Ureter (tissue), 1 donor: ENCODE results near the gene C5orf34. TPM values are rescaled to one million over a fixed set of nuclear protein-coding genes. Genes with fewer than 3 reads are reported as not detected.
A peak's percentile ranks its signal among the peaks of the same experiment; 100 is the strongest.
"Not testable (repeated sequence)": the region's sequence is repeated elsewhere in the genome, so short reads cannot be mapped to it uniquely, and the experiment has no call there.

ENCODE experiments used
- DNase-seq: peaks from one replicate; pipeline ENCODE4 v3.0.0-alpha.2; 2020; ENCODE audit warnings: low spot score
- total RNA-seq: library from RNA; stranded (reverse); gene quantifications from one replicate; pipeline ENCODE4 v1.2.4, GENCODE V29; 2023
- donor health status: DM: yes; HTN: yes; CAD: no.

C5orf34 gene, protein sequence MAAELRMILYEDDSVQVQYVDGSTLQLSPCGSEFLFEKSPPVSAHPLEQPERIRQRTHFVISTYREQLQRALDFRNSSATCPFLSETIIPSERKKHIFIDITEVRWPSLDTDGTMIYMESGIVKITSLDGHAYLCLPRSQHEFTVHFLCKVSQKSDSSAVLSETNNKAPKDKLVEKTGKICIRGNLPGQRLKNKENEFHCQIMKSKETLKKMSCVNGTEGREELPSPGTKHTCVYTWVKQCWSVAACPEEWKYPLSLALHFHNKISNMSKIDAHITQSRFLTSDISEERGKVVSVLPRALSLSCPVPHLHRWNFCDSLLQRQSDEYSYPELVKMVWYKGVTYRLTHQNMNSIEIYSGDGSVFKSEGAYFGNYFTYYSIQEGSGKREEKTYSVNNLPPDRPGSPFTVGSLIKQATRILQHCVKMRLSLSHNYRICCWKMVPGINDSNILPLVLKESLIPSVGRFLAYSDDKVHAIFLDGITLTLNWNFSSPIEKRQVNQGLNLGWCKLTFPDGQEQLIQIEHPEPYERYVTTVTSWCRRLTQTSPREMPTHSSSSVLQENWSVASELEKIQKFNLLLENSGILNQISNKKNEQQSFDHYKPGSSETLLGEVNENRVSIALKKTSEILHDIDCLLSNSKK
- 3.2 TPM for total RNA-seq

DNA sequence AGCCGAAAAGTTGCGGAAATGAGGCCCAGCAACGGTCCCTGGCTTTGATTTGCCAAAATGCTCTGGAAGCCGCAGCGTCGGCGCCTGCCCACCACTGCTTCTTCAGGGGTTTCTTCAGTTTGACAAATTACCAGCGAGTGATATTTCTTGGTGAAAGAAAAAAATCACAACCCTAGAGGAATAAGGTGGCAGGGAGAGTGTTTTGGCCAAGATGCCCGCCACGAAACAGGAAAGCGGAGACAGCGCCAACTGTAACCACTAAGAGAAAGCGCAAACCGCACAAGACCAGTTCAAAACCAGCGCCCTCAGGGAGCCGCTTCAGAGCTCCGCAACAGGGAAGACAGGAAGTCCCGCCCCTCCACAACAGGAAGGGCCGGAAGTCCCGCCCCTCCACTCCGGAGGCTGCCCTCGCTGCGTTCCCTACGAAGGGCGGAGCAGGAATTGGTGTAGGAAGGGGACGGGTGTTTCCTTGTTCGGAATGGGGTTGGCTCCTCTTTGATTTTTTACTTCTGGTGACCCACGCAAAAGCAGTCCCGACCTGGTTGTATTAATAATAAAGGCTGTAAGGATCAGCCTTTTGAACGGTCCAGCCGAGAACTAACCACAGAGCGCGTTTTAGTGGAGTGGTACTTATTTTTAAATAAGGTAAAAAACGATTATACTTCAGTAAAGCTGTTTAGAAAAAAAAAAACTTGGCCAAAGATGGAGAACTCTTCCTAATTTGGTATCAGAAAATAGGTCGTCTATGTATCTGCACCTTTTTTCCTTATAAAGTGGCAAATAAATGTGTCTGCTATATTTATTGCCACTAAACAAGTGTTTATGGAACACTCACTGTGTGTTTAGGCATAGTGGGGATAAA, at the start of gene C5orf34:
Gene C5orf34 (minus strand): TSS at position 333 of the 862 bp plus-strand sequence. CDS start 5,809 bp downstream, outside the sequence.
- peak; percentile 98 for DNase-seq

DNA sequence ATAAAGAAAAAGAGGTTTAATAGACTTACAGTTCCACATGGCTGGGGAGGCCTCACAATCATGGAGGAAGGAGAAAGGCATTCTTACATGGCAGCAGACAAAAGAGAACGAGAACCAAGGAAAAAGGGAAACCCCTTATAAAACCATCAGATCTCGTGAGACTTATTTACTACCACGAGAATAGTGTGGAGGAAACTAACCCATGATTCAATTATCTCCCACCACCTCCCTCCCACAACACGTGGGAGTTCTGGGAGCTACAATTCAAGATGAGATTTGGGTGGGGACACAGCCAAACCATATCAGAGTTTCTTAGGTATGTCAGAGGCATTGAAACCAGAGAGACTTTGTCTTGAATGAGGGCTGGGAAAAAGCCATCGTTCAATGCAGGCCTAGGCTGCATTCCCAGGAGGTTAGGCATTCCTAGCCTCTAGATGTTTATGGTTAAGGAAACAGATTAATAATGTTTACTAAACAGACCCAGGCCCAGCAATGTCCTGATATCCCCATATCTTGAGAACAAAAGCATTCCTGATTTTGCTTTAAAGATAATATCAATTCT, 49.4 kb upstream of the C5orf34 start:
- DNase-seq: no peak

- no peak for DNase-seq
These were observed 48.4 kb upstream of the C5orf34 start for GRCh38 chr5:43563321-43563720.

GRCh38 chr5:43561356-43561755, 46.4 kb upstream of the C5orf34 start:
- DNase-seq: no peak

- no peak for DNase-seq
These were observed 45.2 kb upstream of the C5orf34 start for GRCh38 chr5:43560128-43560527.

DNA sequence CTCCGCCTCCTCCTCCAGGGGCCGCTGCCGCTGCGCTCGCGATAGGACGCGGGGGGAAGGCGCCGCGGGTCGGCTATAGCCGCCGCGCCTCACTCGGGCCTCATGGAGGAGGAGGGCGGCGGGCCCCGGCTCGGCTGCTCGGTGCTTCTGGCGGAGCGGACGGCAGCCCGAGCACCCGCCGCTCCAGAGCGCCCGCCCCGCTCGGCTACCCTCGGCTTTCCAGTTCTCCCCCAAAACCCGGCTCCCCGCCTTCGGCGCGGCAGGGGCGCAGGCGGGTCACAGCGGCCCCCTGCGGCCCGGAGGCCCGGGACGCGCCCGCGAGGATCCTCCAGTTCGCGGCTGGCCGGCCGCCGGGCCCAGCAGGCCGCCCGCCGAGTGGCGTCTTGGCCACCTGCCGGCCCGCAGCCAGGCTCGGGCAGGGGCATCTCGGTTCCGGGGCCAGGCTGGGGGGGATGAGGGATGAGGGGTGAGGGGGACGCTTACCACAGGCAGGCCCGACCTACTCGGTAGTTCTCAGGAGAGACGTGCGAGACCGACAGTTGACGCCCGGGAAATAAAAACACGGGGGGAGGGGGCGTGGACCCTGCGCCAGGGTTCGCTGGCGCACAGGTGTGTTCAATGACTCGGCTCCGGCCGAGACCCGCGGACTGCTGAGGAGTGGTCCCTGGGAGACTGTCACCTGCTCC, 42.1 kb upstream of the C5orf34 start, which contains the start of gene PAIP1:
Gene PAIP1 (minus strand): TSS at position 221 of the 686 bp plus-strand sequence. CDS start 231 bp downstream, outside the sequence.
- peak; percentile 87 for DNase-seq

GRCh38 chr5:43556607-43556856, 41.6 kb upstream of the C5orf34 start:
- DNase-seq: not testable (repeated sequence)

DNA sequence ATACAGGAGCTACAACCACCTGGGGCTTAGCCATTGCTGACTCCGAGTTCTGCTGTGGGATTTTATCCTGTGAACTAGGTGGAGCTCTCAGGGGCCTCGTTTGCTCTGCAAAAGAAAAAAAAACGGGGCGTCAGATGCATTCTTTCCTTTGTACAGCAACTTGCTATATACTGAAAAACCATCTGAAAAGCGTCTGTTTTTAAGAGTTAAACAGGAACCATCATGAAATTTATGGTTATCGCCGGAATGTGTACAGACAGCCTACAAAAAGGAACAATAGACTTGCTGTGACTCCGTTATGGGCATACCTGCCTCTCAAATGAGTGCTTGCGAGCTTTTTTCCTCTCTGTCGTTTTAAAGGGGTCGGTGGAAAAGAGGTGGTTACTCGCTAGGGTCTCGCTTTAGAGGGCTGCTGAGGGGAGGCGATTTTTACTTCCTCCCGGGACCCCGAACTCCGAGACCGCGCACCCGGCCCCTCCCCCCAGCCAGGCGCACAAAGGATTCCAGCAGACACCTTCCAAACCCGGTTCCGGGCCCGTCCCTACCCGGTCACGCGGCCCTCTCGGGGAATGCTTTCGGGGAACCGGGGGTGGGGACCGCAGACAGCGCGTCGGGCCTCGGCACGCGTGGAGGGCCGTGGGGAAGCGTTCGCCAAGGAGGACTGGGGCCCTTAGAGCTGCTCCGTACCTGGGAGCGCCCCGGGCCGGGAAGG, 41.1 kb upstream of the C5orf34 start:
- peak; percentile 70 for DNase-seq

GRCh38 chr5:43554497-43554896, 39.5 kb upstream of the C5orf34 start:
- no peak for DNase-seq

GRCh38 chr5:43553381-43553780, 38.4 kb upstream of the C5orf34 start:
- DNase-seq: no peak

DNA sequence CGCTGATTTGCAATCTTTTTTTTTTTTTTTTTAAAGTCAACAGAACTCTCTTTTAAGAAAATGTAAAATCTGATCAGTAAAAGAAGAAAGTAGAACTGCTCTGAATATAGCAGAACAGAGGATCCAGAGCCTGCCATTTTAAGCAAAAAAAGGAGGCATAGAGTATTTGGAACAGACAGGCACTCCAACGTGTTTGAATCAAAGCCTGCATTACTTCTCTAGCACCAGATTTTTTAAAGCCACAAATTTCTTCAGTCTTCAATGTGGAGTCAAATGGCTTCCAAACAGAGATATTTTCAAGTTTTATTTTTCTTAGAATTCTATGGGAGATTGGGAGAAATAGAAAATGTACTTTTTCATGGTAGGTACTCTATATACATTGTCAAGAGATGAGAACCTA, 36.8 kb upstream of the C5orf34 start:
- DNase-seq: no peak

DNA sequence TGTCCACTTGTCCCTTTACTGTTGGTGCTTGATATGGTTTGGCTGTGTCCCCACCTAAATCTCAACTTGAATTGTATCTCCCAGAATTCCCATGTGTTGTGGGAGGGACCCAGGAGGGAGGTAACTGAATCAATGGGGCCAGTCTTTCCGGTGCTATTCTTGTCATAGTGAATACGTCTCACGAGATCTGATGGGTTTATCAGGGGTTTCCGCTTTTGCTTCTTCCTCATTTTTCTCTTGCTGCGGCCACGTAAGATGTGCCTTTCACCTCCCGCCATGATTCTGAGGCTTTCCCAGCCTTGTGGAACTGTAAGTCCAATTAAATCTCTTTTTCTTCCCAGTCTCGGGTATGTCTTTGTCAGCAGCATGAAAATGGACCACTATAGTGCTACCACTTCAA, 34.3 kb upstream of the C5orf34 start:
- not testable (repeated sequence) for DNase-seq

GRCh38 chr5:43548358-43548757, 33.4 kb upstream of the C5orf34 start:
- DNase-seq: no peak

DNA sequence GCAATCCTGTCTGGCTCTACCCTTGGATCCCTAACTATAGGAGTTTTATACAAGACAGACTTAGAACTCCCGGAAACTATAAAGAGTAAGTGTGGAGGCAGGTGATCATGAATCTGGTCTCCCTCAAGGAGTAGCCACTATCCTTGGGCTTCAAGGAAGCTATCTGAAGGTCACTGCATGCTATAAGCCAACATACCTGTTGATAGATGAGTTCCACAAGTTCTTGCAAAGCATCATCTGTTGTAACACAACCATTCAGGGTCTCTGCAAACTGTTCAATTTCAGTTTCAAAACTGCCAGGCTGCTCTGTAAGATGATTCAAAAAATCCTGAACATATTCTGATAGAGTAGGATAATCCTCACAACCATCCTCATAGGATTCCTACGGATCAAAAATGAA, 32.6 kb upstream of the C5orf34 start:
- no peak for DNase-seq

DNA sequence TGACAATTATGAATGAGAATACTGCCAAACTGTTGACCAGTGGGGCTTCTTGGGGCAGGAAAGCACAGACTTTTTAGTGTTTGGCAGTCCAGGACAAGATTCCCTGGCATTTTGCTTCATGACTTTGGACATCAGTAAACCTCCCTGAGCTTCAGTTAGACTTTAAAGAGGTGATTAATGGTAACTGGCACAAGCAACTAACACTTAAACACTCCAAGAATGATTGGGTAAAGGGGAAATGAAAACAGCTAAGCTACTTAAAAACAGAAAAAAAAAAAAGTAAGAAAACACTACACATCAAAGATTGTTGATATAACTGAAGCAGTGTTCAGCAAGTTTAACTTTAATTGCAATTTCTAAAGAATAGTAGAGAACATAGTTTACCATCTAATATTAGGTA, 28.5 kb upstream of the C5orf34 start:
- DNase-seq: no peak

- DNase-seq: no peak
These were observed 25.8 kb upstream of the C5orf34 start for GRCh38 chr5:43540746-43541145.

DNA sequence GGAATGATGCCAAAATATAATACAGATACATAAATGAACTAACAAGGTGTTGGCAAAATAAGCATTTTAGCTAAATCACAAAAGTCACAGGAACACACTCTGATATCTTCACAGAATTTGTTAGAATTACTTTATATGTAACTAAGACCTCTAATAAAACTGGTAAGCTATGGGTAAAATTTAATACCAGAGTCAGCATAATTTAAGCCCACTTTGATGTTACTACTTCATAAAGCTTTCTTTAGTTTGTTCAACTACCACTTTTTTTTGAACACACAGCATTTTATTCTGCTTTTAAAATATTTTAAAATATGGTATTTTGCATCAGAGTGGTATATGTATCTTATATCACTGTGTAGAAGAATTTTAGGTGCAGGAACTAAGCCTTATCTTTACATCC, 22.0 kb upstream of the C5orf34 start:
- DNase-seq: no peak

- no peak for DNase-seq
These were observed 18.7 kb upstream of the C5orf34 start for GRCh38 chr5:43533646-43534045.

GRCh38 chr5:43530648-43531047, 15.7 kb upstream of the C5orf34 start:
- DNase-seq: no peak

DNA sequence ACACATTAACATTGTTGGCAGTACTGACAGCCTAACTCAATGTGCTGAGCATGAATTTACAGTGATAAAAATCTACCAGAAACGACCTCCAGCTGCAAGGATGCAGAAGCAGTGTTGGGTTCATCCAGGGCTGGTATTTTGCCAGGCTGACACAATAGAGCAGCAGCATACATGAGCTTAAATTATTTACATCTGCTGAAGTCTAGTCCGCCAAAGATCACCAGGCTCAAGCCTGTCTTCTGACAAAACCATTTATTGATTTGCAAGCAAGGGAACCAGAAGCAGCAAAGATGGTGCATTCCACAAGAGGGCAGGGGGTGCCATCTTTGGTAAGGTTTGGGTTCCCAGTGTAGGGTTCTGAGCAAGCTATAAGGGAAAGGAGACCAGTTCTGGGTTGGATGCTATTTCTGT, 8.7 kb upstream of the C5orf34 start:
- no peak for DNase-seq

- no peak for DNase-seq
These were observed 5.7 kb upstream of the C5orf34 start for GRCh38 chr5:43520615-43521014.
